ENCODE data around the gene ARL8A. TPM values are rescaled to one million over a fixed set of nuclear protein-coding genes. Genes with fewer than 3 reads are reported as not detected.

Gene ARL8A
- polyA plus RNA-seq, 2 of the 4 experiments (the other 2 are of a cell fraction): 23.4 to 49.8 TPM

- no peak for FAIRE-seq
- WGBS (ENCODE audit: missing lambda C conversion rate): 83% methylated on average over 10 of the region's 10 CpGs
- H3K9me3 ChIP-seq: no peaks in the 10 kb centered on the region
- POLR2A ChIA-PET: interaction anchor here (1.2 kb wide), 1 partner anchor 144 kb away, joined by 5 read pairs; the partner anchor contains the start of gene ELF3
- CTCF ChIA-PET: interaction anchor here (0.8 to 5.4 kb wide), 17 partner anchors 8 to 565 kb away, joined by 3 to 30 read pairs (median 5); partner anchors contain the start of genes GPR37L1, IPO9 and LGR6
- peaks cover 21% of the 10 kb centered on the region for H3K4me1 ChIP-seq
- H3K4me3 ChIP-seq: no peak overlapping the region
- peak overlapping the region in 1 of 2 experiments; percentile 74; a peak in 3 of 6 replicates for H3K27ac ChIP-seq
- no peak for DNase-seq (ENCODE audit: low read depth in 1 of 2, low spot score in 1 of 2)
- H3K4me2 ChIP-seq: peak overlapping the region; percentile 57; the same call in 2 of the 3 replicates
- TF ChIP-seq CHD4 (IDR thresholded peaks at IDR 0.05; ENCODE audit: borderline replicate concordance) (no peak), POLR2A (IDR thresholded peaks at IDR 0.05; ENCODE audit: low read length) (no peak), EHF (CRISPR knock-in tag; IDR thresholded peaks at IDR 0.05) (no peak), SREBF2 (IDR thresholded peaks at IDR 0.05) (no peak), ELK1 (IDR thresholded peaks at IDR 0.05; ENCODE audit: low read depth, low read length) (no peak), FOSB (CRISPR knock-in tag; IDR thresholded peaks at IDR 0.05) (no peak), RNF2 (IDR thresholded peaks at IDR 0.05; ENCODE audit: borderline replicate concordance, low read depth) (no peak), BHLHE40 (IDR thresholded peaks at IDR 0.05; ENCODE audit: low read depth, low read length) (no peak), HDAC2 (IDR thresholded peaks at IDR 0.05) (no peak), CBX2 (IDR thresholded peaks at IDR 0.05; ENCODE audit: borderline replicate concordance, low read depth) (no peak), MAZ (IDR thresholded peaks at IDR 0.05; ENCODE audit: borderline replicate concordance, low read depth, low read length) (no peak), TFCP2L1 (CRISPR knock-in tag; IDR thresholded peaks at IDR 0.05) (no peak), SMC3 (IDR thresholded peaks at IDR 0.05) (no peak), MAX (IDR thresholded peaks at IDR 0.05) (no peak), HES2 (IDR thresholded peaks at IDR 0.05) (no peak)
- ATAC-seq: no peak
These were observed 9.7 kb upstream of the ARL8A start for GRCh38 chr1:202154148-202154765.

- TF ChIP-seq E2F6 (IDR thresholded peaks at IDR 0.05; ENCODE audit: borderline replicate concordance, low read depth) (no peak), SMC3 (IDR thresholded peaks at IDR 0.05) (no peak), HOXB5 (CRISPR knock-in tag; IDR thresholded peaks at IDR 0.05) (no peak), ESRRA (IDR thresholded peaks at IDR 0.05; ENCODE audit: borderline replicate concordance, low read length) (no peak), HOXA7 (CRISPR knock-in tag; IDR thresholded peaks at IDR 0.05) (no peak), JUN (IDR thresholded peaks at IDR 0.05) (no peak), SREBF2 (IDR thresholded peaks at IDR 0.05) (no peak)
- Histone ChIP-seq H3K4me3 (no peak overlapping the region), H3K4me1 (peaks cover 21% of the 10 kb centered on the region), H3K4me2 (no peak overlapping the region), H3K27ac (no peak overlapping the region), H3K9me3 (no peaks in the 10 kb centered on the region)
- 82% methylated on average over 4 of the region's 4 CpGs for WGBS (ENCODE audit: missing lambda C conversion rate)
- CTCF ChIA-PET: interaction anchor here (1.2 to 5.4 kb wide), 4 partner anchors 9 to 33 kb away, joined by 3 to 30 read pairs (median 8); no protein-coding TSS in a partner anchor
- no peak for DNase-seq (ENCODE audit: low read depth in 1 of 2, low spot score in 1 of 2)
- POLR2A ChIA-PET: no interaction called here
- FAIRE-seq: no peak
- ATAC-seq: no peak
These were observed 8.7 kb upstream of the ARL8A start for GRCh38 chr1:202153284-202153683.

- Histone ChIP-seq H3K9me3 (no peaks in the 10 kb centered on the region), H3K4me3 (no peak overlapping the region), H3K4me1 (peaks cover 17% of the 10 kb centered on the region), H3K4me2 (no peak overlapping the region), H3K27ac (no peak overlapping the region)
- ChIA-PET CTCF (interaction anchor here (2.2 to 5.4 kb wide), 2 partner anchors 10 to 17 kb away, joined by 7 to 30 read pairs; no protein-coding TSS in a partner anchor), POLR2A (no interaction called here)
- DNase-seq (ENCODE audit: low read depth in 1 of 2, low spot score in 1 of 2): no peak
- no peak for FAIRE-seq
- 86% methylated on average over 10 of the region's 10 CpGs for WGBS (ENCODE audit: missing lambda C conversion rate)
- no peak for ATAC-seq
- no peak for TF ChIP-seq BCL3 (IDR thresholded peaks at IDR 0.05)
- no peak for TF ChIP-seq EHMT2 (IDR thresholded peaks at IDR 0.05; ENCODE audit: low read depth)
- no peak for TF ChIP-seq MAFK (IDR thresholded peaks at IDR 0.05; ENCODE audit: partially characterized antibody)
- no peak for TF ChIP-seq SMC3 (IDR thresholded peaks at IDR 0.05)
- TF ChIP-seq MAX (IDR thresholded peaks at IDR 0.05): no peak
- TF ChIP-seq FOSB (CRISPR knock-in tag; IDR thresholded peaks at IDR 0.05): no peak
- no peak for TF ChIP-seq NPAS2 (CRISPR knock-in tag; IDR thresholded peaks at IDR 0.05; ENCODE audit: borderline replicate concordance)
- no peak for TF ChIP-seq CBX2 (IDR thresholded peaks at IDR 0.05; ENCODE audit: borderline replicate concordance, low read depth)
- TF ChIP-seq NFE2L2 (conservative IDR thresholded peaks at IDR 0.05; ENCODE audit: low read length): no peak
- no peak for TF ChIP-seq PHF8 (IDR thresholded peaks at IDR 0.05; ENCODE audit: borderline replicate concordance, low read depth)
- no peak for TF ChIP-seq PBX3 (IDR thresholded peaks at IDR 0.05)
- TF ChIP-seq EP300 (IDR thresholded peaks at IDR 0.05): no peak
- TF ChIP-seq RCOR1 (IDR thresholded peaks at IDR 0.05; ENCODE audit: low read depth, low read length): no peak
- no peak for TF ChIP-seq ZFP36 (IDR thresholded peaks at IDR 0.05; ENCODE audit: borderline replicate concordance, partially characterized antibody)
- no peak for TF ChIP-seq EHF (CRISPR knock-in tag; IDR thresholded peaks at IDR 0.05)
- TF ChIP-seq CEBPB (IDR thresholded peaks at IDR 0.05): no peak
These were observed 7.9 kb upstream of the ARL8A start for GRCh38 chr1:202152399-202152798.

Measured in A549 (cell line).